CD8-positive, alpha-beta memory T cell (primary cell): ENCODE measurements around the gene CDKN1C. TPM values are rescaled to one million over a fixed set of nuclear protein-coding genes. Genes with fewer than 3 reads are reported as not detected.

Experiments
- CTCF ChIA-PET: fragments of 350-600 bp; sonication (Branson Sonifier 250); formaldehyde crosslinking; loops from one replicate; lab custom pipeline; 2021; ENCODE audit warnings: antibody characterized with exemption; lab: Charles Lee
- POLR2A ChIA-PET: fragments of 350-600 bp; sonication (Branson Sonifier 250); formaldehyde crosslinking; loops from one replicate; lab custom pipeline; 2021; ENCODE audit warnings: antibody characterized with exemption; lab: Charles Lee
- DNase-seq, 5 donors: peaks; one replicate each; pipeline versions ENCODE4 v3.0.0 to v3.0.0-alpha.2; 2020 to 2022; ENCODE audit warnings: mixed read lengths in 1 of 5
- H3K27ac ChIP-seq: one replicate; pipeline ENCODE4 v1.7.0; 2013; ENCODE audit warnings: low read depth, mild to moderate bottlenecking, low read length, moderate library complexity
- H3K27me3 ChIP-seq: 2 replicates; pipeline ENCODE4 v1.7.0; 2013; ENCODE audit warnings: low read length, mild to moderate bottlenecking; ENCODE audit not compliant: insufficient read depth, poor library complexity, severe bottlenecking
- H3K36me3 ChIP-seq: 2 replicates; pipeline ENCODE4 v1.7.0; 2013; ENCODE audit warnings: mild to moderate bottlenecking, low read length, moderate library complexity; ENCODE audit not compliant: insufficient read depth
- H3K4me1 ChIP-seq: 2 replicates; pipeline ENCODE4 v1.7.0; 2013; ENCODE audit warnings: mild to moderate bottlenecking, low read length, moderate library complexity; ENCODE audit not compliant: insufficient read depth
- H3K4me3 ChIP-seq: 2 replicates; pipeline ENCODE4 v1.7.0; 2013; ENCODE audit warnings: mild to moderate bottlenecking, low read length
- H3K9me3 ChIP-seq: 2 replicates; pipeline ENCODE4 v1.7.0; 2013; ENCODE audit warnings: mild to moderate bottlenecking, low read length
- H3K27ac Mint-ChIP-seq, 8 donors: one replicate each; pipeline ENCODE4 v1.8.0; 2020 to 2021; ENCODE audit warnings: mixed read lengths in 8 of 8, mild to moderate bottlenecking in 6 of 8, inconsistent platforms in 3 of 8, moderate library complexity in 3 of 8
- H3K27me3 Mint-ChIP-seq, 2 donors: one replicate each; pipeline ENCODE4 v1.8.0; 2020 to 2021; ENCODE audit warnings: mixed read lengths in 2 of 2, mild to moderate bottlenecking in 1 of 2, moderate library complexity in 1 of 2
- H3K36me3 Mint-ChIP-seq, 3 donors: one replicate each; pipeline ENCODE4 v1.8.0; 2020 to 2021; ENCODE audit warnings: mixed read lengths in 3 of 3, inconsistent platforms in 1 of 3, mild to moderate bottlenecking in 1 of 3
- H3K4me1 Mint-ChIP-seq, 3 donors: one replicate each; pipeline ENCODE4 v1.8.0; 2020 to 2021; ENCODE audit warnings: mixed read lengths in 3 of 3, inconsistent platforms in 1 of 3, mild to moderate bottlenecking in 1 of 3
- H3K4me3 Mint-ChIP-seq, 7 donors: one replicate each; pipeline ENCODE4 v1.8.0; 2020 to 2021; ENCODE audit warnings: mixed read lengths in 7 of 7, mild to moderate bottlenecking in 6 of 7, moderate library complexity in 4 of 7, inconsistent platforms in 2 of 7
- H3K9me3 Mint-ChIP-seq, 5 donors: one replicate each; pipeline ENCODE4 v1.8.0; 2020 to 2022; ENCODE audit warnings: mixed read lengths in 5 of 5, mild to moderate bottlenecking in 3 of 5, moderate library complexity in 2 of 5, inconsistent platforms in 1 of 5
- polyA plus RNA-seq: library from polyadenylated mRNA; unstranded; fragments of 300-500 nt; fragmentation: Illumina TruSeq; gene quantifications from one replicate; pipeline ENCODE4 v1.2.3, GENCODE V29; 2021
- total RNA-seq, 2 experiments: library from RNA; stranded (reverse); gene quantifications; one replicate each; pipeline ENCODE4 v1.2.3, GENCODE V29; 2021

CDKN1C gene
- total and polyA plus RNA-seq, 3 experiments from 2014 or later = 0.49 to 1.1 (median 1.0) TPM

DNA sequence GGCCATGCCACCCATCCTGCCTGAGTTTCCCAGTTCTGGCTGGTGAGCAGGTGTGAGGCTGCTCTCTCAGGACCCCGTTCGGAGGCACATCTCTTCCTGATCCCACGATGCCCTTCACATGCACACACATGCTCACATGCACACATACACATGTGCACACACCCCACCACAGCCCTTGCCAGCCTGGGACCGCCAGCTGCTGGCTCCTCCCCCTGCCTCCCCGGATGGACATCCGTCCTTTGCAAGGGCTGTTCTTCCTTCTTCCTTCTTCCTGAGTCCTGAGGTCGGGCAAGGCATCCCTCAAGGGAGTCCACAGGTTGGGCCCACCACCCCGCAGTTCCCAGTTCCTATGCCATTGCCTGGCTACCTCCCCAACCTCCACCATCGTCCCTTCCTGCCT is 10.5 kb upstream of the CDKN1C start:
- no peak for DNase-seq
- Mint-ChIP-seq H3K4me1 (peaks cover 45 to 56% (median 47%) of the 10 kb centered on the region in 3 donors), H3K27ac (peak overlapping the region in 3 of 8 donors; percentile 9 to 90 (median 72)), H3K9me3 (no peaks in the 10 kb centered on the region), H3K4me3 (peak overlapping the region in 1 of 7 donors; percentile 56), H3K36me3 (no peaks in the 10 kb centered on the region), H3K27me3 (no peaks in the 10 kb centered on the region)
- no peak overlapping the region for H3K27ac ChIP-seq
- no peak overlapping the region for H3K4me3 ChIP-seq
- CTCF ChIA-PET = interaction anchor here (1.4 to 2.3 kb wide), 2 partner anchors 34 to 363 kb away, joined by 4 to 7 read pairs; no protein-coding TSS in a partner anchor
- POLR2A ChIA-PET = no interaction called here
- H3K9me3 ChIP-seq = no peaks in the 10 kb centered on the region
- H3K36me3 ChIP-seq = no peaks in the 10 kb centered on the region
- H3K4me1 ChIP-seq = peaks cover 48% of the 10 kb centered on the region
- H3K27me3 ChIP-seq = no peaks in the 10 kb centered on the region

DNA sequence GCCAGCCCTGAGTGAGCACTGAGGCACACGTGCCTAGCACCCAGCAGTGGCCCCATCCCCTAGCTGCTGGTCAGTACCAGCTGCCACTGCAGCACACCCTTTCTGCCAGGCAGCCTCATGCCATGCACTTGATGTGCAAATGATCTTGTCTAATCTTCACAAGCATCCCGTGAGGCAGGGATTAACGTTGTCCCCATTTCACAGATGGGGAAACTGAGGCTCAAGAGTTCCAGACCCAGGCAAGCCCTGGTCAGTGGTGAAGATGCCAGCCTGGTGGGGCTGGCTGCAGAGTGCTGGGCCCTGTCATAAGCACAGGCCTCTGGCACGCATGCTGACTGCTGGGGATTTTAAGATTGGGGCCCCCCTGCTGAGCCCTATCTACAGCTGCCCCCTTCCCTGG is 8.4 kb upstream of the CDKN1C start:
- peak overlapping the region in 6 of 8 donors; percentile 29 to 91 (median 70) for H3K27ac Mint-ChIP-seq
- Histone ChIP-seq H3K9me3 (no peaks in the 10 kb centered on the region), H3K36me3 (no peaks in the 10 kb centered on the region), H3K27me3 (no peaks in the 10 kb centered on the region), H3K4me1 (peaks cover 39% of the 10 kb centered on the region), H3K4me3 (no peak overlapping the region), H3K27ac (no peak overlapping the region)
- POLR2A ChIA-PET = no interaction called here
- H3K36me3 Mint-ChIP-seq = no peaks in the 10 kb centered on the region
- H3K27me3 Mint-ChIP-seq = no peaks in the 10 kb centered on the region
- CTCF ChIA-PET = interaction anchor here (1.3 to 14.2 kb wide), 7 partner anchors 8 to 473 kb away, joined by 5 to 345 read pairs (median 10); partner anchors contain the start of gene PHLDA2
- H3K9me3 Mint-ChIP-seq = no peaks in the 10 kb centered on the region
- peak overlapping the region in 2 of 7 donors; percentile 53 to 80 for H3K4me3 Mint-ChIP-seq
- H3K4me1 Mint-ChIP-seq = peaks cover 29 to 40% (median 30%) of the 10 kb centered on the region in 3 donors
- no peak for DNase-seq

DNA sequence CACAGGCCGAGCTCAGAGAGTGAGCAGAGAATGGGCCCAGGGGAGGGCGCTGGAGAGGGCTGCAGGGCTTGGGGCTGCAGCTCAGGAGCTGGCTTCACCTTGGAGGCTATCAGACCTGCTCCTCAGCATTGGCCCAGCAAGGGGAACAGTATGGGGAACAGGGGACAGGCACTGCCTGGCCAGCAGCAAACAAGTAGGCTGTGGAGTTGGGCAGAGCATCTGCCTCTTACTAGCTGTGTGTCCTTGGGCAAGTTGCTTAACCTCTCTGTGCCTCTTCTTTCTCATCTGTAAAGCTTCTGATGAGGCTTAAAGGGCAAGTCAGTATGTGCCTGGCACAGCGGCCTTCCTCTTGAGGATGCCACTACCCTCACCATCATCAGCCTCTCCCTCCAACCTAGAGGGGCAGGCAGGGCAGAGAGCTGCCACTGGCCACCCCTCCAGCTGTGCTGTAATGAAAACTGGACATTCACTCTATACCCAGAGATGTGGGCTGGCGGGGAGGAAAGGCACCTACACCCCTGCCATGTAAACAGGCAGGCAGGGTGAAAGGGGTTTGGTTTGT is 7.5 kb upstream of the CDKN1C start:
- Histone ChIP-seq H3K4me1 (peaks cover 37% of the 10 kb centered on the region), H3K9me3 (no peaks in the 10 kb centered on the region), H3K36me3 (no peaks in the 10 kb centered on the region), H3K4me3 (peak overlapping the region; percentile 63), H3K27me3 (no peaks in the 10 kb centered on the region), H3K27ac (peak overlapping the region; percentile 71)
- Mint-ChIP-seq H3K27ac (peak overlapping the region; percentile 55 to 87 (median 82)), H3K4me1 (peaks cover 24 to 36% (median 25%) of the 10 kb centered on the region in 3 donors), H3K4me3 (peak overlapping the region; percentile 62 to 91 (median 75)), H3K27me3 (no peaks in the 10 kb centered on the region), H3K36me3 (no peaks in the 10 kb centered on the region), H3K9me3 (no peaks in the 10 kb centered on the region)
- ChIA-PET POLR2A (interaction anchor here (0.5 to 2.4 kb wide), 5 partner anchors 9 to 493 kb away, joined by 3 to 13 read pairs (median 3); a partner anchor contains a TSS), CTCF (interaction anchor here (0.7 to 14.2 kb wide), 26 partner anchors 9 to 595 kb away, joined by 3 to 345 read pairs (median 4); partner anchors contain the start of gene PHLDA2)
- DNase-seq = peak in 3 of 5 donors; percentile 32 to 63 (median 35)

DNA sequence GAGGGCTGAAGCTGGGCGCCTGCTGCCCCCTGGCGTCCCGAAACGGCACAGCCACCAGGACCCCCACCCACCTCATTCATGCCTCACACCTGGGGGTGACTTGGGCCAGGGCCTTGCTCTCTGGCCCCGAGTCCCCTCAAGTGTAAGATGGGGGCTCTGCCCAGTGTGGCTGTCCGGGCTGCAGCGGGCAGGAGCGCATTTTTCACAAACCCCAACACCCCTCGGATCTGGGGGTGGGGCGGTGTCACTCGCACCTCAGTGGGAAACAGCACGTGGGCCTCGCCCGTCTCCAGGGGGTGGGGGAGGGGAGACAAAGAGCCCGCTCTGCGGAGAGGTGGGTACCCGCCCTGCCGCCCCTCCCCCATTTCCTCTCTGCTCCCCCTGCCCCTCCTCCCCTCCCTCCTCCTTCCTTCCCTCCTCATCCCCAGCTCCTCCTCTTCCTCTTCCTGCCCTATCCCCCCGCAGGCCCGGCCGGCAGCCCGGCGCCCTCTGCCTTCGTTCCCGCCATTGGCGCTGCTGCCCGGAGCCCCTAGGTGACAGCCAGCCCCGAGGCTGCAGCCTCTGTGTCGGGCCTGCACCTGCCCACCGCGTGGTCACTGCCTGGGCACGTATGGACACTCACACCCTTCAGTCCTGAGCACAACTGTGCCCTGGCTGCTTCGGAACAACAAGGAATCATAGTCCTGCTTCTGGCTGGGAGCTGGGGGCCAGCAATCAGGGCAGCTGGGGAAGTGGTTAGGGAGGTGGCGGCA is 6.8 kb upstream of the CDKN1C start:
- CTCF ChIA-PET = interaction anchor here (0.7 to 14.2 kb wide), 26 partner anchors 9 to 594 kb away, joined by 3 to 345 read pairs (median 4); partner anchors contain the start of gene PHLDA2
- H3K36me3 Mint-ChIP-seq = no peaks in the 10 kb centered on the region
- no peaks in the 10 kb centered on the region for H3K36me3 ChIP-seq
- H3K4me3 Mint-ChIP-seq = peak overlapping the region; percentile 62 to 91 (median 75)
- no peaks in the 10 kb centered on the region for H3K9me3 ChIP-seq
- H3K4me1 Mint-ChIP-seq = peaks cover 20 to 35% (median 24%) of the 10 kb centered on the region in 3 donors
- H3K9me3 Mint-ChIP-seq = no peaks in the 10 kb centered on the region
- no peaks in the 10 kb centered on the region for H3K27me3 ChIP-seq
- no peaks in the 10 kb centered on the region for H3K27me3 Mint-ChIP-seq
- H3K27ac Mint-ChIP-seq = peak overlapping the region; percentile 55 to 91 (median 82)
- POLR2A ChIA-PET = interaction anchor here (0.5 to 2.4 kb wide), 6 partner anchors 10 to 492 kb away, joined by 3 to 13 read pairs (median 4); a partner anchor contains a TSS
- peaks cover 31% of the 10 kb centered on the region for H3K4me1 ChIP-seq
- peak overlapping the region; percentile 63 for H3K4me3 ChIP-seq
- DNase-seq = peak; percentile 38 to 73 (median 46)
- peak overlapping the region; percentile 71 for H3K27ac ChIP-seq

DNA sequence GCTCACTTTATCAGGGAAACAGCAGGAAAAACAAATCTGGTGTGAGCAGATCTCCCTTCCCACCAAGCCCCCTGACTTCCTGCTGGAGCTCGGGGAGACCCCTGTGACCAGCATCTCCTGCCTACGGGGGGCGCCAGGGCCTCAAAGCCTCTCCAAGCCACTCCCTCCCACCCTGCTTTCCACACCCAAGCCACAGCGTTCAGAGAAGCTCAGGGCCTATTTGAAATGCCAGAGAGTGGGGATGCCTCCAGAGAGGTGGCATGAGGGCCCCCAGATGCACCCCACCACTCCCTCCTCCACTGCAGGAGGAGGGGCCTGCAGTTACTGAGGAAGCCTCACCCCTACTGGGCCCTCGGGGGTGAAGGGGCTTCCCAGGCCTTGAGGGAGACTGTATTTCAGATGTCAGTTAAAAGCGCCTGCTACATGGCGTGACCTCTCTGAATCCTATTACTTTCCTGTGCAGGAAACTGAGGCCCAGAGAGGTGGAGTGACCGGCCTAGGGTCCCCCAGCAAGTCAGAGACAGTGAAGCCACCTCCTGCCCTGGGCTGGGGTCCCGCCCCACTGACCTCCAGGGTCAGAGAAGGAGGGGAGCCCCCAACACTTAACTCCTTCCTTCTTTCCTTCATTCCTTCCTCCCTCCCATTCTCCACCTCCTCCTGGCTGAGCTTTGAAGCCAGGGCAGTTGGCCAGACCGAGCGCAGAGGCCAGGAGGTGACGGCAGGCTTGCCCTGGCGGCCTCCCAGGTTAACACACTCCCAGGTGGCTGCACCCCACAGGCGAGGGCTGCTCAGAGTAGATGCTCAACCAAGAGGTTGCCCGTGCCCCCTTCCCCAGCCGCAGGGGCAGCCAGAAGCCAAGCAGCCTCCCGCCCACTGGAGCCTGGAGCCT is 6.0 kb upstream of the CDKN1C start:
- peak overlapping the region; percentile 45 to 91 (median 73) for H3K4me3 Mint-ChIP-seq

DNA sequence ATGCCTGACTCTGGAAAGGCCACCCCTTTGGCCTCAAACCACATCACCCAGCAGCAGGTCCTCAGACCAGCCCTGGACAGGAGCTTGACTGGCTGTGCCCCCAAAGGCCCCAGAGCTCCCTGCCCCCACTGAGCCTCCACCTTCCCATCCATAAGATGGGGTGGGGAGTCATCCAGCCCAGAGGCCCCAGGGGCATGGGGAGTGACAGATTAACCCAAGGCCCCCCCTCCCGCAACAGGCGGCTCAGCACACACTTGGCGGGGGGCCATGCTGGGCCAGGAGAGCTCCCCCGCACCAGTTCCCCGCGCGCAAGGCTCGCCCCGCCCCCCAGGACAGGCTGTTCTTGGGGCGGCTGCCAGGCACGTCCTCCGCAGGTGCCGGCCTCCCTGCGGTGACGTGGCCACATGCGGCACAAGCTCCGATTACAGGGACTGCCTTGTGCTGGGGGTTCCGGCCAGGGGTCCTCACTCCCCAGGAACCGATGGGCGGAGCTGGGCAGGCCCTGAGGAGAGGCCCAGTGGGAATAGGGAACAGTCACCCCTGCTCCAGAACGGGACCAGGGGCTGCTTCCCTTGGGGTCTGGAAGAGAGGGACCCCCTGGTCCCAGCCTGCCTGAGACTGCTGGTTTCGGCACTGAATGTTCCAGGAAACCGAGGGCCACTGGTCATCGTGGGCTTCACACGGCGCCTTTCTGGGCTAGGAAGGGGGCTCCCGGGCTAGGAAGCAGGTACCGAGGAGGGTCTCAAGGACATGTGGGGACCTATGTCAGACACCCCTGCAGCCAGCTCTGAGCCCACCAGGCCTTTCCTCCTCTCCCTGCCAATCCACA is 5.1 kb upstream of the CDKN1C start:
- CTCF ChIA-PET = interaction anchor here (1.0 to 14.2 kb wide), 8 partner anchors 33 to 470 kb away, joined by 3 to 345 read pairs (median 8); partner anchors contain the start of gene PHLDA2
- H3K4me1 ChIP-seq = peaks cover 38% of the 10 kb centered on the region
- peak overlapping the region; percentile 71 for H3K27ac ChIP-seq

More for the DNA sequence above, 6.0 kb upstream of the CDKN1C start:
- H3K27me3 Mint-ChIP-seq = no peaks in the 10 kb centered on the region
- DNase-seq = no peak
- no peaks in the 10 kb centered on the region for H3K36me3 Mint-ChIP-seq
- no peaks in the 10 kb centered on the region for H3K9me3 ChIP-seq
- no peaks in the 10 kb centered on the region for H3K9me3 Mint-ChIP-seq
- peaks cover 21 to 42% (median 33%) of the 10 kb centered on the region in 3 donors for H3K4me1 Mint-ChIP-seq
- peaks cover 34% of the 10 kb centered on the region for H3K4me1 ChIP-seq
- H3K4me3 ChIP-seq = peak overlapping the region; percentile 63
- ChIA-PET CTCF (interaction anchor here (0.8 to 14.2 kb wide), 18 partner anchors 8 to 587 kb away, joined by 3 to 345 read pairs (median 6); partner anchors contain the start of gene PHLDA2), POLR2A (interaction anchor here (1.3 to 2.4 kb wide), 4 partner anchors 11 to 424 kb away, joined by 3 to 13 read pairs (median 5); a partner anchor contains a TSS)
- H3K27ac Mint-ChIP-seq = peak overlapping the region in 6 of 8 donors; percentile 17 to 91 (median 79)
- H3K27ac ChIP-seq = peak overlapping the region; percentile 71
- no peaks in the 10 kb centered on the region for H3K27me3 ChIP-seq
- no peaks in the 10 kb centered on the region for H3K36me3 ChIP-seq

More for the DNA sequence above, 5.1 kb upstream of the CDKN1C start:
- peak overlapping the region in 1 of 7 donors; percentile 27 for H3K4me3 Mint-ChIP-seq
- H3K27ac Mint-ChIP-seq = peak overlapping the region in 1 of 8 donors; percentile 90
- Histone ChIP-seq H3K9me3 (no peaks in the 10 kb centered on the region), H3K4me3 (no peak overlapping the region), H3K27me3 (no peaks in the 10 kb centered on the region), H3K36me3 (no peaks in the 10 kb centered on the region)
- POLR2A ChIA-PET = no interaction called here
- DNase-seq = no peak
- no peaks in the 10 kb centered on the region for H3K36me3 Mint-ChIP-seq
- peaks cover 21 to 42% (median 34%) of the 10 kb centered on the region in 3 donors for H3K4me1 Mint-ChIP-seq
- H3K27me3 Mint-ChIP-seq = no peaks in the 10 kb centered on the region
- H3K9me3 Mint-ChIP-seq = no peaks in the 10 kb centered on the region
